NCI-H2107 treated with DMSO at 0.1 percent for 48 hours (cell line): ENCODE results near the gene ERAP2.
"Not testable (repeated sequence)": the region's sequence is repeated elsewhere in the genome, so short reads cannot be mapped to it uniquely, and the experiment has no call there.

Experiments used
- DNase-seq: peaks from one replicate; lab custom pipeline; 2025; ENCODE audit not compliant: unreplicated experiment; lab: John Stamatoyannopoulos, UW

Gene ERAP2

DNA sequence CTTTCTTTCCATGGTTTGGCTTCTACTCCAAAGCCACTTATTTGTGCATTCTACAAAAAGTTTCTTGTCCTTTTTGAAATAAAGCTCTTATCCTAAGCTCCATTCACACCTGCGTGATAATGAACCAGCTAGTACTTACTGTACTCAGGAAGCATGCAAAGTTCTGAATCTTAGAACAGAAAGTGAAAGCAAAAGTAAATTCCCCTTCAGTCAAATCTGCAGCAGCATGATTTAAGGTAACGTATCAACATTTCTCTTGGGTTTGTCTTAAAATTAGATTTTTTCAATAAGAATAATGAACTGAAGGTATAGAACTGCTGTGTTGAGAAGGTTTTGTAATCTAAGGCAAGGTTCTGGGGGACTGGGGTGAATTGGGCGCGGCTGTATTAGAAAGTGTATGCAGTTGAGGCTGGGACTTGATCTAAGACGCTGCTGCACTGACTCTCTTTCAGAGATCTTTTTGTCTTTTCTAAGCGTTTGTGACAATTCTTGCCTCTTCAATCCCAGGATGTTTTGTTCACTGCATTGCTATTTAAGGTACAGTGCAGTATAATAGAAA is at the start of gene ERAP2:
Gene ERAP2 (plus strand): TSS at position 209 of the 559 bp plus-strand sequence. CDS start 3,186 bp downstream, outside the sequence.
- peak; percentile 23 for DNase-seq

GRCh38 chr5:96829297-96829696 is 47.0 kb upstream of the ERAP2 start:
- no peak for DNase-seq

DNA sequence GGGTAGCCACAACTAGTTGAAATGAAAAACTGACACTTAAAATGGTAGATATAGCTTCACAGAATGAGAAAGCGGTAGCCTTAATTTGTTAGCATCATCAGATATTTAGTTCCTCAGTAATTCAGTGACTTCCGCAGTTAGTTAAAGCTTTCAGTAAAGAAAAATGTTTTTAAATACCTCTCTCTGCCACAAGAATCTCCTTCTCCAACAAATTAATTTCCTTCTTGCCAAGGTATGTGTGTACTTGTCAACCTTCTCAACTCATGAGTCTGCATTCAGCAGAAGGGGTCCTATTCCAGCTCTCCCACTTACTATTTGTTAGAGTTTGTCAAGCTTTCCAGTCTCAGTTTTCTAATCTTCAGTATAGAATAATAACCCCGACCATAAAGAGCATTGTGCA is 42.3 kb upstream of the ERAP2 start:
- DNase-seq = no peak

- peak; percentile 54 for DNase-seq
Observed at GRCh38 chr5:96835791-96836191, 40.5 kb upstream of the ERAP2 start.

DNA sequence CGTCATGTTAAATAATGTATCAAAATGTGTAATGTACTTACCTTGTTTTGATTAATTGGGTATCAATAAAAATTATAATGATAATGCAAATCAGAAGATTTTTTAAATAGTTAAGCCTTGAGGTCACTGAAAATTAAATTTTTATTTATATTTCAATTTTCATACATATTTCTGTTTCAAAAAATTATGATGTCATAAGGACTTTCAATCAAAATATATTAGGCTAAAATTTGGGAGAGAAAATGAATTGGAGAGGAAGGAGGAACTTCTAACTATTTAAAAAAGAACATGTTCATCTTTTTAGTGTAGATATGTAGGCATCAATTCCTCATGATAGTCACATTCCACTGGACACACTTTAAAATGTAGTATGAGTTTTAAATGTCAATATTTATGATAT is 39.5 kb upstream of the ERAP2 start:
- no peak for DNase-seq

DNA sequence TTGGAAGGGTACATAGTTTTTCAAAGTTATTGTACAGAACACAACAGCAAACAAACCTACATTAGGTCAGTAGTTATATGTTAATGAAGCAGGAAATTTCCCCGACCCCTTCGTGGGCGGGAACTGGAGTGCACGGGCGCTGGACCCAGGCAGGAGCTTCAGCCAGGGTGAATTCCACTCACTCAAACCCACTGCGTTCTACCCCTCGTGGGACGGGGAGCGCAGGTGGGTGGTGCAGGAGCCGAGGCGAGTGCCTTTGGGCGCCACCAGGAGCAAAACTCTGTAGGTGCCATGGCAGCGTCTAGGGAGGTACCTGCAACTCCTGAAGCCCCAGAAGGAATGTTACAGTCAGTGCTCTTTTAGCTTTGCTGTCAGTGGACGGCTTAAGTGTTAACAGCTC is 39.0 kb upstream of the ERAP2 start:
- DNase-seq = no peak

- no peak for DNase-seq
Observed at GRCh38 chr5:96838201-96839070, 37.9 kb upstream of the ERAP2 start.

- no peak for DNase-seq
Observed at GRCh38 chr5:96839071-96839592, 37.2 kb upstream of the ERAP2 start.

- DNase-seq = not testable (repeated sequence)
Observed at GRCh38 chr5:96841931-96842330, 34.4 kb upstream of the ERAP2 start.

- DNase-seq = no peak
Observed at GRCh38 chr5:96843140-96843539, 33.2 kb upstream of the ERAP2 start.

DNA sequence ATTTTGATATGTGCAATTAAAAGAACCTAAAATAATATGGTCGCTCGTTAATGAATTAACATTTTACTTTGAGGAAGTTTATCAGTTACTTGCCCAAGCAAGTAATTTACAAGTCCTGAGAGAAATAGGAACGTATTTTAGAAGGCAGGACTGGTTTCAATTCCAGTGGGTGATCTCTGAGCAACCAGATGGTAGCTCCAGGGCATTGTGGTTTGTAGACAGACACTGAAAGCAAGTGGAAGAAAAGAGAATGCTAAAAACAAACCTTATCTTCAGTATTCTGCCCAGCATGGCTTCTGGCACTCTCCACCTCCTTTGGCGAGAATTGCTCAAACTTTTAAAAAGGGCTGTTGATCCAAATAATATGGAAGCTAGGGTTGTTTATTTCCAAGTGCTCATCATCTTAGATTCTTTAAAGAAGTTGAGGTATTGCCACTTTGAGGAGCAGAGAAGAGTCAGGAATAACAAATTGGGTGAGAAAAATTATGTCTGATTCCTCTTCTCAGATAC is 31.8 kb upstream of the ERAP2 start:
- no peak for DNase-seq

DNA sequence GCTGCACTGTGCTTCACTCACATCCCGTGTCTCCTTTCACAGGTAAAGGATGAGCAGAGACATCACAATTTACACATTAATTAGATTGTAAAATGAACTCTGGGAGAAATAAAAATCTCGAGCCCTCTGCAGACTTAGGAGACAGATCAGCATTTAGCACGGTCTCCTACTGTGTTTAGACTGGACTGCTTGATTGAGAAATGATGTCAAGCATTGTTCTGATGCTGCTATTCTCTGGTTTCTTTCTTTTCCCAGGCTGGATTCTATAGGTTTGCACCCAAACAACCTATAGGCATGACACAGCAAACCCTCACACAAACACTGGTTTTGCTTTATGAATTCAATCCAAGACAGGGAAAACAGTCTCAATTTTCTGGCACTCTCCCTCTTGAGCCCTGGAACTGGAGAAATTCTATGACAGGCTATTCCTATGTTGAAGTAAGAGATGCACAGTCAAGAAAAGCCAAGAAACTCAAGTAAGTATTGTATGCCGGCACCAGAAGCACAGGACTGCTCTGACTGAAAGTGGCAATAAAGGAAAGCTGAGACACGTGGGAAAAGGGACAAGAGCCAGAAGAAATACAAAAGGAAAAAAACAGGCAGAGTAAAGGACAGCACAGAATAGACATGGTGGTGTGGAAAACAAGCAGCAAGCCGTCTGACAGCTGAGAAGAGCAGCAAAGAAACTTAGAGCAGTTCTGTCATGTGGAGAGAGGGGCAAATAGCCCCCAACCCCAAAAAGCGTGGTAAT is 24.8 kb upstream of the ERAP2 start:
- DNase-seq = peak; percentile 28

DNA sequence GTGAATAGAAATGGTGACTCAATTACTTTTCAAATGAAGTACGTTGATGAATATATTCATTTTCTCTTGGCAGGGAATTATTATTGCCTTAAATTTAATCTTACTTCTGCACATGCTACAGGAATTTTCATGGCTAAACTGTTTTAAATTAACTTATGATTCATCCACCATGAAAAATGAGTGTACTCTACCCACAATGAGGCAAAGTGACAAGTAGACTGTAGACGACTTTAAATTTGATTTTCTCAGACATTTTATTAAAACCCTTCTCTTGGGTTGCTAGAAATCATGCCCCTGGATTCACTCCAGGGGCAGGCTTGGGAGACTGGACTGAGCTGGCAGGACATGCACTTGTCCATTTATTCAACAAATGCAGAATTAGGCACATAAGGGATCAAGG is 23.5 kb upstream of the ERAP2 start:
- no peak for DNase-seq

DNA sequence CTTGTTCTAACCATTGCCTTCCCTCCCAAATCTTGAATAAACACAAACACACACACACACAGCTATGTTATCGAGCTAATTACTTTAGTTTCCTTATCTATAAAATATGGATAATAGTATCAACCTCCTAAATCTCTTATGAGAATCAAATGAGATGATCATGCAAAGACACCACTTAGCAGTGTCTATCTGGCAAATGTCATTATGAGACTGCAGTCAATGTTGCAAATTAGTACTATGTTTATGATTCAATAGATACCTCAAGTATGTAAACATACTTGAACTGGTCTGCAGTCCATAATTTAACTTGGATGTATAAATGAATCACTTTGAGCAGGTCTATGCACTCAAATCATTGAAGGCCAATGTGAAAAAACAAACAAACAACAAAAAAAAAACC is 22.2 kb upstream of the ERAP2 start:
- DNase-seq = no peak

GRCh38 chr5:96855031-96855872 is 21.0 kb upstream of the ERAP2 start:
- DNase-seq = no peak

DNA sequence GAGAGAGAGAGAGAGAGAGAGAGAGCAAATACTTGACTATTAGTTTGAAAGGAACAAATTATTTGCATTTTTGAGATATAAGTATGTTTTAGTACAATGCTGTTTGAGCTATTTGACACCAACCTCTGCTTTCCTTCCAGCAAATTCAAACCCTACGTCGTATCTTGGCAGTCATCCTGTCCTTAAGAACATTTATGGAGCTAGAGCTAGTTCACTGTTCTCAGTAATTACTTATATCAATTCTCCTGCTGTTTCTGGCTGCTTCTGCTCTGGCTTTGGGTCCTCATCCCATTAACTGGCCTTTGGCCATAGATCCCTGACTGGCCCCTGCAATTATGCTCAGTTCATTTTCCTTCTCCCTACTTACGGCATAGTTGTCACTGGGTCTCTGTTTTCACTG is 19.9 kb upstream of the ERAP2 start:
- no peak for DNase-seq

- no peak for DNase-seq
Observed at GRCh38 chr5:96857454-96857853, 18.8 kb upstream of the ERAP2 start.

DNA sequence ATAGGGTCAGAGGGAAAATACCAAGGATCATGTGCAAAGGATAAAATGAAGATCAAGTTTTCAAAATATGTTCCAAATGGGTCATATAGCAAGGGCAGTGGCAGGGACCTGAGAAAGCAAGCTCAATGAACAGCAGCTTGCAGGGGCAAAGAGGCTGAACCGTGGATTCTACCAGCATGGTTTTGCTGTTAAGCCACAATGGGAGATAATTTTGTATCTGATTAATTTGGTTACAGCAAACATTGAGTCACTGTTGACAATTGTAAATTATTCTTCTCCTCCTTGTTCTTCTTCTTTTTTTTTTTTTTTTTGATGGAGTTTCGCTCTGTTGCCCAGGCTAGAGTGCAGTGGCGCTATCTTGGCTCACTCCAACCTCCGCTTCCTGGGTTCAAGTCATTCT is 18.4 kb upstream of the ERAP2 start:
- no peak for DNase-seq

DNA sequence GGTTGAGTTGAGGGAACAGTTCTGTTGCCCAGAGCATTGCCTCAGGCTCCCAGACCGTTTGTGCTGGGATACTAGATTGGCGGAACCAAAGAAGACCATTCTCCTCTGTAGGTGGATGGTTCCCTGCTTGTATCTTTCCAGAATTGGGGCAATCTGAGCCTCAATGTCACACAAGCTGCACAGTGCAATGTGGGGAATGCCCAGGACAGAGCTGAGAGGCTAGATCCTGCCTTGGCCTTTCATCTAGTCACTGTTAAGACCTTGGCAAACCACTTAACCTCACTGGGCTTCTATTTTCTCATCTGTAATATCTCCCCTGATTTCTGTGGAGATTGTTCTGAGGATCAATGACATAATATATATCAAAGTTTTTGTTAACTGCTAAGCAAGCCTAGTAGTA is 16.9 kb upstream of the ERAP2 start:
- no peak for DNase-seq

DNA sequence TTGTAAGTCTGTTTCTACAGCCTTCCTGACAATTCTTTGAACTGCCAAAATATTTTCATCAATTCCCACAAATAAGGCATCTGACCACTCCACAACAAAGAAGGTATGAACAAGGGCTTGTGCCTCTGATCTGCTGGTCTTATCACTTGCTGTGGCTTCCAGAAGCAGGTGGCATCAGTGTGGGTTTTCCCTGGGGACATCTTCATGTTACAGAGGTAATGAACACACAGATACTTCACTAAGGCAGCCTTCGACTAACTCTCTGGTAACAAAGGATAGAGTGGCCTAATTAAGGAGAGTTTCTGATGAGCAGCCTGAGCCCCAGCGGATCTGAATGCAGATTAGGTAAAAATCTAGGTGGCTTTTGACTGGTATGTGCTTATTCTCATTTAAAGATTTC is 15.2 kb upstream of the ERAP2 start:
- DNase-seq = peak; percentile 86

GRCh38 chr5:96863114-96863513 is 13.2 kb upstream of the ERAP2 start:
- DNase-seq = no peak
